MG63 (cell line): ENCODE results near the gene NCKAP5. TPM values are rescaled to one million over a fixed set of nuclear protein-coding genes. Genes with fewer than 3 reads are reported as not detected.
A peak's percentile ranks its signal among the peaks of the same experiment; 100 is the strongest.

Experiments
- DNase-seq: peaks from one replicate; pipeline ENCODE4 v3.0.0-alpha.2; 2020
- H3K27me3 ChIP-seq: fragments of 250-450 bp; sonication (Bioruptor Pico); 2 replicates; pipeline ENCODE4 v1.5.1; 2020; ENCODE audit warnings: mild to moderate bottlenecking, moderate library complexity
- H3K36me3 ChIP-seq: fragments of 250-450 bp; sonication (Bioruptor Pico); 2 replicates; pipeline ENCODE4 v1.5.1; 2020; ENCODE audit warnings: mild to moderate bottlenecking, moderate library complexity
- H3K4me3 ChIP-seq: fragments of 250-450 bp; sonication (Bioruptor Pico); 2 replicates; pipeline ENCODE4 v1.5.1; 2020; ENCODE audit warnings: mild to moderate bottlenecking, moderate library complexity
- H3K9me3 ChIP-seq: fragments of 250-450 bp; sonication (Bioruptor Pico); 2 replicates; pipeline ENCODE4 v1.5.1; 2020; ENCODE audit warnings: mild to moderate bottlenecking, moderate library complexity
- total RNA-seq: library from RNA; depleted of rRNA; stranded (reverse); fragments of >200 nt; shearing (Covaris generic); gene quantifications from 2 replicates; pipeline ENCODE4 v1.2.3, GENCODE V29; 2014; ENCODE audit warnings: low replicate concordance

NCKAP5 gene
- total RNA-seq, 1 experiment from 2014 or later: not detected

- Histone ChIP-seq H3K36me3 (no peaks in the 10 kb centered on the region), H3K4me3 (no peak overlapping the region)
- no peak for DNase-seq
Measured at GRCh38 chr2:133097666-133098065, 470.6 kb downstream of the NCKAP5 start.

GRCh38 chr2:133092571-133092970 is 475.7 kb downstream of the NCKAP5 start:
- H3K9me3 ChIP-seq: no peaks in the 10 kb centered on the region
- H3K4me3 ChIP-seq: no peak overlapping the region
- H3K36me3 ChIP-seq: no peaks in the 10 kb centered on the region
- DNase-seq: no peak
- no peaks in the 10 kb centered on the region for H3K27me3 ChIP-seq

More at GRCh38 chr2:133097666-133098065, 470.6 kb downstream of the NCKAP5 start:
- no peaks in the 10 kb centered on the region for H3K27me3 ChIP-seq
- no peaks in the 10 kb centered on the region for H3K9me3 ChIP-seq

- Histone ChIP-seq H3K27me3 (no peaks in the 10 kb centered on the region), H3K4me3 (no peak overlapping the region), H3K36me3 (no peaks in the 10 kb centered on the region), H3K9me3 (no peaks in the 10 kb centered on the region)
- no peak for DNase-seq
Measured at GRCh38 chr2:133090358-133090757, 477.9 kb downstream of the NCKAP5 start.

GRCh38 chr2:133086176-133086575 is 482.1 kb downstream of the NCKAP5 start:
- DNase-seq: no peak

GRCh38 chr2:133085646-133086045 is 482.6 kb downstream of the NCKAP5 start:
- H3K4me3 ChIP-seq: no peak overlapping the region
- no peaks in the 10 kb centered on the region for H3K36me3 ChIP-seq
- no peaks in the 10 kb centered on the region for H3K9me3 ChIP-seq
- no peaks in the 10 kb centered on the region; the same call in 1 of the 2 replicates for H3K27me3 ChIP-seq
- no peak for DNase-seq

More at GRCh38 chr2:133086176-133086575, 482.1 kb downstream of the NCKAP5 start:
- Histone ChIP-seq H3K27me3 (no peaks in the 10 kb centered on the region), H3K9me3 (no peaks in the 10 kb centered on the region), H3K4me3 (no peak overlapping the region), H3K36me3 (no peaks in the 10 kb centered on the region)

- Histone ChIP-seq H3K36me3 (no peaks in the 10 kb centered on the region), H3K9me3 (no peaks in the 10 kb centered on the region), H3K27me3 (no peaks in the 10 kb centered on the region; the same call in 1 of the 2 replicates), H3K4me3 (no peak overlapping the region)
- no peak for DNase-seq
Measured at GRCh38 chr2:133082034-133082433, 486.2 kb downstream of the NCKAP5 start.

GRCh38 chr2:133080822-133081221 is 487.4 kb downstream of the NCKAP5 start:
- Histone ChIP-seq H3K36me3 (no peaks in the 10 kb centered on the region), H3K4me3 (no peak overlapping the region), H3K27me3 (no peaks in the 10 kb centered on the region; the same call in 1 of the 2 replicates), H3K9me3 (no peaks in the 10 kb centered on the region)
- DNase-seq: no peak

GRCh38 chr2:133078667-133079411 is 489.4 kb downstream of the NCKAP5 start:
- H3K9me3 ChIP-seq: no peaks in the 10 kb centered on the region
- no peaks in the 10 kb centered on the region; the same call in 1 of the 2 replicates for H3K27me3 ChIP-seq
- no peak for DNase-seq
- no peaks in the 10 kb centered on the region for H3K36me3 ChIP-seq
- H3K4me3 ChIP-seq: no peak overlapping the region

- no peaks in the 10 kb centered on the region for H3K9me3 ChIP-seq
- no peaks in the 10 kb centered on the region; the same call in 1 of the 2 replicates for H3K27me3 ChIP-seq
- H3K4me3 ChIP-seq: no peak overlapping the region
- no peaks in the 10 kb centered on the region for H3K36me3 ChIP-seq
- no peak for DNase-seq
Measured at GRCh38 chr2:133077269-133077822, 490.9 kb downstream of the NCKAP5 start.

GRCh38 chr2:133072837-133073694 is 495.2 kb downstream of the NCKAP5 start:
- Histone ChIP-seq H3K9me3 (no peaks in the 10 kb centered on the region), H3K4me3 (no peak overlapping the region), H3K36me3 (no peaks in the 10 kb centered on the region), H3K27me3 (no peaks in the 10 kb centered on the region)
- DNase-seq: no peak

GRCh38 chr2:133063775-133064174 is 504.5 kb downstream of the NCKAP5 start:
- peak; percentile 3 for DNase-seq
- Histone ChIP-seq H3K9me3 (no peaks in the 10 kb centered on the region), H3K27me3 (no peaks in the 10 kb centered on the region), H3K36me3 (no peaks in the 10 kb centered on the region), H3K4me3 (no peak overlapping the region)

GRCh38 chr2:133062931-133063665 is 505.2 kb downstream of the NCKAP5 start:
- Histone ChIP-seq H3K27me3 (no peaks in the 10 kb centered on the region), H3K9me3 (no peaks in the 10 kb centered on the region), H3K4me3 (no peak overlapping the region), H3K36me3 (no peaks in the 10 kb centered on the region)
- DNase-seq: no peak

- H3K36me3 ChIP-seq: no peaks in the 10 kb centered on the region
- no peak overlapping the region for H3K4me3 ChIP-seq
- DNase-seq: no peak
- H3K9me3 ChIP-seq: no peaks in the 10 kb centered on the region
- no peaks in the 10 kb centered on the region for H3K27me3 ChIP-seq
Measured at GRCh38 chr2:133061874-133062593, 506.2 kb downstream of the NCKAP5 start.

- Histone ChIP-seq H3K4me3 (no peak overlapping the region), H3K27me3 (no peaks in the 10 kb centered on the region), H3K9me3 (no peaks in the 10 kb centered on the region), H3K36me3 (no peaks in the 10 kb centered on the region)
- DNase-seq: no peak
Measured at GRCh38 chr2:133054297-133054696, 514.0 kb downstream of the NCKAP5 start.

GRCh38 chr2:133053541-133053940 is 514.7 kb downstream of the NCKAP5 start:
- DNase-seq: no peak
- Histone ChIP-seq H3K36me3 (no peaks in the 10 kb centered on the region), H3K27me3 (no peaks in the 10 kb centered on the region), H3K4me3 (no peak overlapping the region), H3K9me3 (no peaks in the 10 kb centered on the region)

GRCh38 chr2:133045787-133046186 is 522.5 kb downstream of the NCKAP5 start:
- H3K36me3 ChIP-seq: no peaks in the 10 kb centered on the region
- H3K9me3 ChIP-seq: no peaks in the 10 kb centered on the region
- H3K27me3 ChIP-seq: no peaks in the 10 kb centered on the region
- H3K4me3 ChIP-seq: no peak overlapping the region
- DNase-seq: no peak
